Activated CD8-positive, alpha-beta memory T cell treated with anti-CD3 and anti-CD28 coated beads for 4 hours (primary cell): Measurements from ENCODE around the gene ZNF727.
"Not testable (repeated sequence)": the region's sequence is repeated elsewhere in the genome, so short reads cannot be mapped to it uniquely, and the experiment has no call there.

Experiments used
- DNase-seq, 2 donors: peaks; one replicate each; pipeline ENCODE4 v3.0.0-alpha.2; 2020; ENCODE audit warnings: low read depth in 2 of 2

The ZNF727 gene

GRCh38 chr7:64045301-64046040 is at the start of gene ZNF727:
Gene ZNF727 (plus strand): TSS chr7:64045434. CDS start chr7:64045622, 188 bp downstream.
- no peak for DNase-seq

DNA sequence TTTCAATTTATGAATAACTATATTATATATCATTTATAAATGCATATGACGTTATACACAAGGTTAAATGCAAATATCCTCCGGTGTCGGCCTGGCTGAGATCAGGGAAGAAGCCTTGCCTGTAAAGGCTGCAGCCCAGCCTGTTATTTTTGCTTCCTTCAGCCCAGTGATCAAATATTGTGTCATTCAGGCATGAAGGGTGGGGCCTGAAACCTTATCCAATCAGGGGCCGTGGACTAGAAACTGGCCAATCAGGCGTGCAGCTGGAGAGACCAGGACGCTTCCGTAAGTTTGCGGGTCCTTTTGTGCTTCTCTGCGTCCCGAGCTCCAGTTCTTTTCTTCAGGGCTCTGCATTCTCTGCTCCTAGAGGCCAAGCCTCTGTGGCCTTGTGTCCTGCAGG is 46.7 kb upstream of the ZNF727 start, which contains the start of gene ZNF722:
Gene ZNF722 (plus strand): TSS at position 301 of the 400 bp plus-strand sequence. CDS start 113 bp downstream, outside the sequence.
- DNase-seq: no peak

GRCh38 chr7:64015496-64015895 is 29.7 kb upstream of the ZNF727 start:
- DNase-seq: not testable (repeated sequence)

DNA sequence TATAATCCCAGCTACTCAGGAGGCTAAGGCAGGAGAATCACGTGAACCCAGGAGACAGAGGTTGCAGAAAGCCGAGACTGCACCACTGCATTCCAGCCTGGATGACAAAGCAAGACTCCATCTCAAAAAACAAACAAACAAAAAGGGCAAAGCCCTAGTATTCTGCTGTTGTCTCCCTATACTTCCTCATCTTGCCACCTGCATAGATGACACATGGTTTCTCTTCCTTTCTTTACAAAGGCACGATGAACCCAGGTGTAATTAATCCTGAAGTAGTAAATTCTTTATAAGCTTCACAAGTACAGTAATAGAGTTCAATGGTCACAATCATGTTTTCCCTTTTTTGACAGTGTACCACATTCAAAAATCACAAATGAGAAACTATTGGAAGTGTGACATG is 9.8 kb upstream of the ZNF727 start:
- no peak for DNase-seq

GRCh38 chr7:64037095-64037494 is 8.1 kb upstream of the ZNF727 start:
- no peak for DNase-seq

DNA sequence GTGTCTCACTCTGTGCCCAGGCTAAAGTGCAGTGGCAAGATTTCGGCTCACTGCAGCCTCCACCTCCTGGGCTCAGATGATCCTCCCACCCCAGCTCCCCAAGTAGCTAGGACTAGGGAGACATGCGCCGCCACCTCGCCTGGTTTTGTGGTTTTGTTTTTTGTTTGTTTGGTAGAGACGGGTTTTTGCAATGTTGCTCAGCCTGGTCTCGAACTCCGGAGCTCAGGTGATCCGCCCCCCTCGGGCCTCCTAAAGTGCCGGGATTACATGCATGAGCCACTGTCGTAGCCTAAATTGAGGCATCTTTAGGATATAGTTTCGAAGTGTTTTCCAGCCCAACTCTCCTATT is 781 bp downstream of the ZNF727 start:
- no peak for DNase-seq

DNA sequence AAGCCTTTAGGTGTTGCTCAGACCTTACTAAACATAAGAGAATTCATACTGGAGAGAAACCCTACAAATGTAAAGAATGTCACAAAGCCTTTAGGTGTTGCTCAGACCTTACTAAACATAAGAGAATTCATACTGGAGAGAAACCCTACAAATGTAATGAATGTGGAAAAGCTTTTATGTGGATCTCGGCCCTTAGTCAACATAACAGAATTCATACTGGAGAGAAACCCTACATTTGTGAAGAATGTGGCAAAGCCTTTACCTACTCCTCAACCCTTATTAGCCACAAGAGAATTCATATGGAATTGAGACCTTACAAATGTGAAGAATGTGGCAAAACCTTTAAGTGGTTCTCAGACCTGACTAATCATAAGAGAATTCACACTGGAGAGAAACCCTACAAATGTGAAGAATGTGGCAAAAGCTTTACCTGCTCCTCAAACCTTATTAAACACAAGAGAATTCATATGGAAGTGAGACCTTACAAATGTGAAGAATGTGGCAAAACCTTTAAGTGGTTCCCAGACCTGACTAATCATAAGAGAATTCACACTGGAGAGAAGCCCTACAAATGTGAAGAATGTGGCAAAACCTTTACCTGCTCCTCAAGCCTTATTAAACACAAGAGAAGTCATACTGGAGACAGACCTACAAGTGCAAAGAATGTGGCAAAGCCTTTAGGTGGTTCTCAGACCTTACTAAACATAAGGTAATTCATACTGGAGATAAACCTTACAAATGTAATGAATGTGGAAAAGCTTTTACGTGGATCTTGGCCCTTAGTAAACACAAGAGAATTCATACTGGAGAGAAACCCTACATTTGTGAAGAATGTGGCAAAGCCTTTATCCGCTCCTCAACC is 32.8 kb downstream of the ZNF727 start:
- DNase-seq: not testable (repeated sequence)

GRCh38 chr7:64078699-64078994 is 33.4 kb downstream of the ZNF727 start:
- no peak for DNase-seq

DNA sequence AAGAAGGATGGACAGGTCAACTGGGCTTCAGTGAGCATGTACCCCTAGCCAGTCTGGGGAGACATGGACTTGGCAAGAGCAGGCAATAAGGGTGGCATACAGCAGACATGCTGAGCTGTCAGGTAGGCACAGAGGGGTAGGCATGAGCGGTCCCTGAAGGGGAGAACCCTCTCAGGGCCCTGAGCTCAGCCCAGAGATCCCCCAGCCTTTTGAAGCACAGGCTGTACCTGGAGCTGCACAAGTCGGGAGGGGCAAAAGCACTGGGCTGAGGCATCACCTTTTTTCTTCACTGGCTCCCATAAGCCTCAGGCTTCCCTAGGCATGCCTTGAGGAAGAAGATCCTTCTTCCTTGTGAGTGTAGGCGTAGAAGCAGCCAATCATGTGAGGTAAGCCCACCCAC is 42.3 kb downstream of the ZNF727 start:
- DNase-seq: no peak

- DNase-seq: not testable (repeated sequence)
Observed at GRCh38 chr7:64088863-64089262, 43.6 kb downstream of the ZNF727 start.
